GM19463 (cell line): ENCODE measurements around the gene MICAL3.

ENCODE experiments used
- ATAC-seq: cut with Tn5 transposase; IDR thresholded peaks from one replicate; pipeline ENCODE4 v1.9.1; 2021; ENCODE audit warnings: mild to moderate bottlenecking, moderate library complexity; ENCODE audit not compliant: unreplicated experiment

MICAL3 gene

DNA sequence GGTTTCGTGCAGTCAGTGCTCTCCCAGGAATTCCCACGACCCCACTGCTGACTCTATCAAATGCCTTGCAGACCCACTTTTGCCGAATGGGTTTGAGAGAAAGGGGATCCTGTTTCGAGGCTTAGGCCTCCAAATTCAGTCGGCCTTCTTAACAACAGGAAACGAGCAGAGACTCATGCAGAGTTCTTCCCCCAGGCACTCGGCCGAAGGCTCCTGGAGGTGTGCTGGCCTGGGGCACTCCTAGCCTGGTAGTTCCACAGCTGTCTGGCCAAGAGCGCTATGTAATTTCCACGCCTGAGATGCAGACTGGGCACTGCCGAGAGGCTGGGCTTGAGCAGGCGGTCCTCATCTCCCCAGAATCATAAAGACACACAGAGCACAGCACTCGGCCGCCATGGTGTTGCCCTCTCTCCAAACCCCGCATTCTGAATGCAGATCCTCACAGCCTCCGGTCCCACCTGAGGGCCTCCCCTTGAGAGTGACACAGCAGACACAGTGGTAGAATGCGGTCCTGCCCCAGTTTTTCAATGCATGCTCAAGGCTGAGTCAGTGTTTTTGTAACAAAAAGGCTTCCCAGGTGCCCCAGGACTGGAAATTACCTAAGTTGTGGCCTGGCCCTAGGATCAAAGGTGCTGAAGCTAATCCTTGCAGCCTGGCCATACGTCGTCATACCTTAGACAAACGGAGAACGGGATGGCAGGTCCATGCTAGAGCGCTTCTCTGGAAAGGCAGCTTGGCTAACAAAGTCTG is 219.9 kb downstream of the MICAL3 start:
- no peak for ATAC-seq

DNA sequence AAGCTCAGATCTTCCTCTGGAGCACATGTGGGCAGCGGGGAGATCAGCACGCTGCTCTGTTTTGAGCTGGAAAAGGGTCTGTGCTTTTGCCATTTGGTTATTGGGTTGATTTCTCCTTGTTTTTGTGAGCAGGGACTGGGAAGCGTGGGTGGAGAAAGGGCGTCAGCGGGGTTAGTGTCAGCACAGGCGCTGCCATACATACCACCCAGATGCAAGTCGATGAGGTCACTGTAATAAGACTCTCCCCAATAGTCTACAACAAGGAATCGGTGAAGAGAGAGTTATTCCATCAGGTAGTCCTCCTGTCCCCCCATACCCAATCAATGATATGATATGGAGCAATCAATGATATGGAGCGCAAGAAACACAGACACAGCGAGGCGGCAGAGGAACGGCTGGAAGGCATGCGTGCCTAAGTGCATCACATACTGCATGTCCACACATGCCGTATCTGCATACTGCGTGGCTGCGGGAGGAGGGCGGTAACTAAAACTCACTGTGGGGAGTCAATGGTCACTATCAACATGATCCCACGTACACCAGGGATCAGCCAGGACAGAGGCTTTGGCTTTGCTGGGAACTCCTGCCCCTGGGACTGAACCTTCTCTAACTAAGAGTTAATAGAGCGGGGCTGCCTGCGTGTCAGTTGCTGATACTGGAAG is 220.6 kb downstream of the MICAL3 start:
- ATAC-seq: no peak

DNA sequence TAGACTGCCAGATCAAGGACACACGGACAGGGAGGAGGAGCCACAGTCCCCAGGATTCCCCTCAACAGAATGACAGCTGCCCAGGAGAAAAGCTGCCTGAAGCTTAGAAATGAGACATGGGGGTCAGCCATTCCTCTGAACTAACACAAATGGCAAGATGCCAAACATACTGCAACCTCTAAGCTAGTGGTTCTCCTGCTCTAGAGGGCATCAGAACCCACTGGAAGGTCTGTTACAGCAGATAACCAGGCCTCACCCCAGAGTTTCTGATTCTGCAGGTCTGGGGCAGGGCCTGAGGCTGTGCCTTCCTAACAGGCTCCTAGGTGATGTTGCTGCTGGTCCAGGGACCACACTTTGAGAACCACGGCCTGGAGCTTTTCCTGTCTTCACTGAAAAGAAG is 221.5 kb downstream of the MICAL3 start:
- ATAC-seq: no peak

DNA sequence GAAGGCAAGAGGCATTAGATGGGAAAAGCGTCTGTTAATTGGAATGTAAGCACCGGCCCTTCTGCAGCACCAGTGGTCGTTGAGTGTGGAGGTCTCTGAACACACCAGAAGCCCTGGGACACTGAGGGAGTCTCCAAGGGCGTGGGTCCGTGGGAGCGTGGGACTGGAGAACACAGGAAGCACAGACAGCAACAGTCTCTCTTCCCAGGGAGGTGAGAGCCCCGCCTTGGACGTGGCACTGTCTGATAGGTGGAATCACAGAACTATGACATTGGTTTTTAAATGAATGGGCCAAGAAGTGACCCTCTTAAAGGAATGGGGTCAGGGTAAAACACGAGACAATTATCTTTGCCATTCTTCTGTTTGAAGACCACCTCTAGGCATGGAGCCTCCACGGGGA is 221.9 kb downstream of the MICAL3 start:
- no peak for ATAC-seq

DNA sequence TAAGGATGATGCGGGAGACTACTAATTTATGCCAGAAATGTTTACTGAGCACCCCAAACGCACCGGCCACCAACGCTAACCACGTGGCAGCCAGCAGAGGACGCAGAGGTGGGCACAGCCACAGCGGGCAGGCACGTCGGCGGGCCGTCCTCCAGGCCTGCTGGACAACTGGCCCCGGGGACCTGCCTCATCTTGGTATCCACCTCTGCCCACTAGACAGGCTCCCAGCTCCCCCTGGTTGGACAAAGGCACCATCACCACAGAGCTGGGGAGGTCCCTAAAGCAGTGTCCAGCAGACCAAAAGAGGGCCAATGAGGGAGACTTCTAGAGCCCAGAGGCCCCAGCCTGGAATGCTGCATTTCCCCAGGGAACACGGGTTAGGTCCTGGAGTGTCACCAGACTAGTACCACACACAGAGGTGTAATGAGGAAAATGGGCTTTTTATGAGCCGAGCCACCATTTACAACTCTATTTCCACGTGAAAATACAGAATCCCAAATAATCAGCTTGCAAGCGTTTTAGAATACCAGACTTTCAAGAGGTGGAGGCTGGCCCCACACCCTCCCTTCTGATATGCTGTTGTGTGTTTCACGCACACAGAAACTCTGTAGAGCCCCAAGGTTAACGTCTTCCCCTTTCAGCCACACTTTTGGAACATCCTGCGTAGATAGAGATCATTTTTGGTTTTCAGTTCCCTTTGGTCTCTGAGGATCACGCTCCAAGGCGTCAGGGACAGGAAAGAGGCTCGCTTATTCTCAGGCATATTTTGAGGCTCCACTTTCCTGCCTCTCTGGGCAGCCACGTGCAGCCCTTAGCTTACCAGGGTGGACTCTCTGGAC is 226.4 kb downstream of the MICAL3 start:
- ATAC-seq: peak; percentile 36

DNA sequence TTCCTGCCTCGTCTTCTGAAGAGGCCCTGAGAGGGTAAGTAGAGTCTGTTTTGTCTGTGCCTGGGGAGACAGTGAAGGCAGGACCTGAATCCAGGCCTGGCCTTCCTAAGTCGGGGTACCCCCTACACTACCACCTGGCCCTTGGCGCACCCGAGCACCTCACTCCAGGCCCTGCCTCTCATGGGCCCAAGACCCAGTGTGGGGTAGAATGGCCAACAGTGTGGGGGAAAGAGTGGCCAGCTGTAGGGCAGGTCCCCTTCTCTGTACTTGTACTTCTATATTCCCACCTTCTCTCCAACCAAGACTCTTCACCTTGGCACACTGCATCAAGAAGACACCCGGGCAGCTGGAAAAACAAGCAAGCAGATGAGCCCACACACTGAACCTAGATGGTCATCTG is 227.7 kb downstream of the MICAL3 start:
- ATAC-seq: no peak

DNA sequence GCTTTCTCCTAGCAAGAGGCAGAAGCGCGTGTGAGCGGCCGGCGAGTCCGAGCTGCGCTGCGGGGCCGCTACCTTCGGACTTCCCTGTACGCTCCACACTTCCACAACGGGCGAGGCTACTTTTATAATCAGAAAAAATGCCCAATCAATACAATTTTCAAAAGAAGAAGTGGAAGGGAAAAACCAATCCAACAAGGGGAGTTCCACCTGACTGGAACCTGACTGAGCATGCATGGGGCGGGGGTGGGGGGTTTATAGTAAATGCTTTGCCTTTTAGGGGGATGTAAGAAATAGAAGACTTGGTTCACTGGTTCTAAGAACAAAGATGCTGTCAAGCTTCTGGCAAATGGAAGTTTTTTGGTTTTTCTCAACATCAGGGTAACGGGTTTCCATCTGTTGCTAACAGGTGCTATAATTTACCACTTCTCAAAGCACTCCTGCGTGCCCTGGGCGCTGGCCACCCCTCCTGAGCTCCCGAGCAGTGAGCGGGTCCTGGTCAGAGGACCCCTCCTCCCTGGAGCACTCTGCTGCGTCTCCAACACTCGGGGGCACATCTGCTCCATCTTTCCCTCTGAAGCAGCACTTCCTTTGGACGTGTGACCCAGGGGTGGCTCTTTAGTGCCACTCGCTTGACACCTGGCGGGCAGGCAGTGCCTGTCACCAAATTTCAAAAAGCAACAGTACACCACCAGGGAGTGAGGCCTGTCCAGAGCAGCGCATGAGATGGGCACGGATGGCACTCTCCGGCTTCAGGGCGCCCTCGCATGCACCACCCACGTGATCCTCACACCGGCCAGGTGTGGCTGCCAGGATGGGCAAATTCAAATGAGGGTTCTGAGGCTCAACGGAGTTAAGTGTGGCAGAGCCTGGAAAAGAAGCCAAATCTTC is 228.5 kb downstream of the MICAL3 start:
- no peak for ATAC-seq

DNA sequence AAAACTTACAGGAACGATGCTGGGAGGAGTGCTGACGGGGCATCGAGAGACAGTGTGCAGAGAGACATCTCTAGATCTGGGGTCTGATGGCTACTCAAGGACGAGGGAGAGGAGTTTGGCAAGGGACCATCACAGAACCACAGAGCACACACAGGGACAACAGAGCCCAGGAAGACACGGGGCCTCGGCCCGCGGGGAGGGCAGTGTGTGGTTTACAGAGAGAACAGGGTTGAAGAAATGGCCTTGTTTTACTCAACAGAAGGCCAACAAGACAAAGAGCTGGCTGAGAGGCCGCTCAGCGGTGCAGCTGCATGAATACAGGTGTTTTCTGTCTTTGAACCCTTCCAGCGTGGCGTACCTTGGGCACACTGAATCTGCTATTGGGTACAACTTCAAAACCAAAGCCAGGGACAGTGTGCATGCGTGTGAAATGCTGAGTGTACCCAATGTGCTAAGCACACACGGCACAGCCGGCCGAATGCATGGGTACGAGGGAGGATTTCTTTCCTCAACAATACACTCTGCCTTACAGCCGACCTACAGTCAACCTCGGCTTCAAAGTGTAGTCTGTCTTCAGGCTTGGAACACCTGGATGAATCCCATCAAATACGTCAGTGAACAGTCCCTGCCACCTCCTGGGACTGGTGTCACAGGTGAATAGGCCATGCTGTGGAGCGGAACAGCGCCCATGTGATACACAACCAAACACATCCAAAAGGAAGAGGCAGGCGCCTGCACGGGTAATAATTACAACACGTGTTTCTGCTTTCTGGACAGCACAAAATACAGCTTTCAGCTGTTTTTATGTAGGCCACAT is 229.4 kb downstream of the MICAL3 start:
- no peak for ATAC-seq

DNA sequence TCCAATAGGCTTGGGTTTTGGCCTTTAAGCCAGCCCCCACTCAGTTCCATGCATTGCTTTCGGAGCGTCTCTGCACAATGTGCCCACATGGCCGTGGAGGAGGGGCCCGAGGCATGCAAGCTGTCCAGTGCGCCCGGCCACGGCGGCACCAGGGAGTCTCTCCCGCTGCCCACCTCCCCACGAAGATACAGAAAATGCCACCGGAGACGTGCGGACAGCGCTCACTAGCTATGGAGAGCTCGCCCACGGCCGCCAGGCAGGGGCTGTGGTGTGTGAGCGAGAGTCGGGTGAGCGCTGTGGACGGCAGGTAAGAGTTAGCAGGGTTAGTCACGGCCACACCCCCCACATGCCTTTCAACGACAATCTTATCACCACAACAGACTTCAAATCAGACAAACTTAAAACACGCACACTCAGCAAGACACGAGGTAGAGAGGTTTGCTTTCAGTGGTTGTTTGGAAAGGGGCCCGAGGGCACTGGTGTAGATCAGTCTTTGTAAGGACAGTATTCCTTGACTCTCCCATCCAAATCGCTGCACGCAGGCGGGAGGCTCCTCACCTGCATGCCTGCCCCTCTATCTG is 231.4 kb downstream of the MICAL3 start:
- no peak for ATAC-seq

DNA sequence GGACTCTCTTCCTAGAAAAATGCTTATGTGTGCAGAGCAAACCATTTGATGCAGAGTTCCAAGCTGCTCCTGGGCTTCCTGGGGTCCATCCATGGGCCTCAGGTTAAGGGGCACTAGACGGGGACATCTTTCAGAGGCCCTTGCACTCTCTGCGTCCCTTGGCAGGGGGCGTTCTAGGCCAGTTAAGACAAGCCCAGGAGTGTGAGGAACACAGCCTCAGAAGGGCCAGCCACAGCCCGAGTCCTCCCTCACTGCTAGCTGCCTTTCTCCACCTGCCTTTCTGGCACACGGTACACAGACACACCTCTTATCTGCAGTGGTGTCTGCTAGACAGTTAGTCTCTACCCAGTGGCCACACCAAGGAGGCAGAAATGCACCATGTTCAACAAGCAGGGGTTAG is 232.1 kb downstream of the MICAL3 start:
- ATAC-seq: no peak

DNA sequence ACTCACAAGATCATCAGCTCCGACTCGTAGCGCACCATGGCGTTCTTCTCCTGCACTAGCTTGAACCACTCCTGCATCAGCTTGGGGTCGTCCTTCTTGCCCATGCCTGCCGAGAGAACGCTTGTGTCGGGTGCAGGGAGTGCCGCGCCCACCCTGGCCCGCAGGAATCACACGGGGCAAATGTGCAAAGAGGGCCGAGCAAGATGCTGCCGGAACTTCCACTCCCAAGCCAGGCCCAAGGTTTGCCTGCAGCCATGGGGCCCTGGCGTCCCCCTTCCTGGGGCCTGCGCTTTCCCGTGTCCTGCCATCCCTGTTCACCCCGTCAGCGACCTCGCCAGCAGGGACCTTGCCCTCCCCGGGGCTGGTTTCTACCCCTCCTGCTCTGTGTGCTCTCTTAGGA is 233.2 kb downstream of the MICAL3 start:
- ATAC-seq: no peak

DNA sequence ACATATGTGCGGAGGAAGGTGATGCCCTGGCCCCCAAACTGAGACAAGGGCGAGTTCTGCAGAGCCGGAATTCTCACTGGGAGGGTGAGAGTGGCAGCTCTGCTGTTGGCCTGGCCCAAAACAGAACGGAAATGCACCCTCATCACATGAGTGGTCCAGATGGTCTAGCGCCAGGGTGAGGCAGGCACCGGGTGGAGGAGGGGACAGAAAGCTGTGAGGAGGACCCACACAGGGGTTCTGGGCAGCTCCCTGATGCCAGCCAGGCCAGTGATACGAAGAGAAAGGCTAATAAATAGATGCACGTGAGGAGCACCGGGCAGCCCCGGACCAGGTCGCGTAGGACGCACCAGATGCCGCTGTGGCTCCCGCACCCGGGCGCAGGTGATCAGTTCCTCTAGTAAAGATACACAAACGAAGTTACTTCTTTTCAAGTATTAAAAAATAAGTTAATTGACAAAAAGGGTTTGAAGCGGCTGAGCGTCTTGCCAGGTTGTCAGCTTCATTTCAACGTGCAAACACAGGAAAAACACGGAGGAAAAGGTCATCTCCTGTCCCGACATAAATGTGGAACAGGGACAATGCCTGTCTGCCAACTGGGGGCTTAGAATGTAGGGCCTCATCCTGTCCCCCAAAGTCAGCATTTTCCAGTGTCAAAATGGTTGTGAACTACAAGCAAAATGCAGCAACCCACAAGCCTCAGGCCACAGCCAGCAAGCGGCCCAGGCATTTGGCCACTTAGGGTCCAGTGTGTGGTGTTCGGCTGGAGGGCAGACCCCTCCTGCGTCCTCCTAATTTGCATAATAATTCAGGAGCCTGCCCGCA is 234.8 kb downstream of the MICAL3 start:
- no peak for ATAC-seq

DNA sequence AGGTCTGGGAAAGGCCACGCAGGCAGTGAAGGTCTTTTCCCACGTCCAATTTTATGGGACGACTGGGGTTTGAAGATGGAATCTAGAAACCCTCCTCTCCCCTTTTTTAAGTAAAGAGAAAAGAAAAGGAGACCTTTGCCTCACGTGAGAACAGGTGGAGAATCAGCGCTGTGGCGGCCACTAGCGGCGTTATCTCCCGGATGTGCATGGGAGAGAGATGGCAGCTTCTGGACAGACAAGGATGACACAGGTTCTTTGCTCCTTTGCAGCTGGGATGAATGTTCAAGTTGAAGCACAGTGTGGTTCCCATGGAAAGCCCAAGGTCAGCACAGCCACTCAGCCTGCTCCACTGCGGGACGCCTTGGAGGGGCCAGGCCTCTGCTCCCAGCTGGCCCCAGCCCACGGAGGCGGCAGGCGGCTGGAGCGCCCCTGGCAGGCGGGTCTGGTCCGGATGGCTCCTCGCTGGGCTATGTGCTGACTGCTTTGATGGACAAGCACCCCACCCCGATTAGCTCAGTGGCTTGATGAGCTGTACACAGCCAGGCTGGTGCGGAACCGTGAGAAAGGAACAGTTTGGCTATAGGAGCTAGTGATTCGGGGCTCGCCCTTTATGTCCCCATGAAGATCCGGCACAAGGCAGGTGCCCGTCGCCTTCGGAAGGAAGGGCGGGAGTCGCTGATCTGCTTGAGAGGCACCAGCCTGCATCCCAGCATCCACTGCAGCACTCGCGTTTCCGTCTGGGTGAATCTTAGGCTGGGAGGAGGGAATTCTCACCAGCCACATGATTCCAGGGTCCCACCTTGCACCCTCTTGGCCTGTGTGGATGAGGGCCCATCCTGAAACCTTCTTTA is 235.6 kb downstream of the MICAL3 start:
- no peak for ATAC-seq

DNA sequence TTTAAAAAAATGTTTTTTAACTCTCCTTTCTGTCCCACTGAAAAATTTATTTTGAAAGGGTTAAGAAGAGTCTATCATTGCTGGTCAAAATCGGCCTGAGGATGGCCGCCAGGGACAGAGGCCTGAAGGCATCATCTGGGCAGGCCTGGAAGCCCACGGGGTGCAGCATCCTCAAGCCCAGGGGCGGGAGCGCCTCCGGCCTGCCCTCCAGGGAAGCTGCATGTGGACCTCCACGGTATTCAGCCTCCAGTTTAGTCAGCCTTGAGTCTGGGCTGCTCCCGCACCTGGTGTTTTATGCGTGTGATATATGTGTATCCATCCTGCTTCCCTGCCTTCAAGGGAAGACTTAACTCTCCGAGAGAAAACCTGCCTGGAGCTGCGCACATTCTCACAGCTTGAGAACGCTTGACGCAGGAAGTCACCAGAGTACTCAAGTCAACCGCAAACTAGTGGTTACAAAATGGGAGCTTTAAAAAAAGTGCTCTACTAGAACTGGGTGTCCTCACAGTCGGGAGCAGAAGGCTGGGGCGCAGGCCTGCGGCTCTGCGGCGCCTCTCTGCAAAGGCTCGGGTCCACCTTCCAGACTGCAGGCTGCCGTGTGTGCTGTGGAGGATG is 236.5 kb downstream of the MICAL3 start:
- ATAC-seq: no peak

DNA sequence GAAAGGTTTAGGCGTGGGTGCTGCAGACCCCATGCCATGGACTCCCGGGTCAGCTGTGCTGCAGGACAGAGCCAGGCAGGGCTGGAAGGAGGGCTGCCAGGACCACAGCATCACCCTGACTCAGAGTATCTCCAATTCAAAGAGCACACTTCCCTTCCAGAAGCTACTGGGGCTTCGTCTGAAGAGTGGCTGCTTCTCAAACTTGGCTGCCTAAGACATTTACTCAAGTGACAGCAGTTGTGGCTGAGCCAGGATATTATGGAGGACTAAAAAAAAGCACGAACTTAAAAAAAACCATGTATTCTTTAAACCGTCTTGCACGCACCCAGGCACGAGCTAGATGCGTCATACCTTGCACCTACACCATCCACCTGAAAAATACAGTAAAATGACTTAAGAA is 237.1 kb downstream of the MICAL3 start:
- ATAC-seq: no peak

DNA sequence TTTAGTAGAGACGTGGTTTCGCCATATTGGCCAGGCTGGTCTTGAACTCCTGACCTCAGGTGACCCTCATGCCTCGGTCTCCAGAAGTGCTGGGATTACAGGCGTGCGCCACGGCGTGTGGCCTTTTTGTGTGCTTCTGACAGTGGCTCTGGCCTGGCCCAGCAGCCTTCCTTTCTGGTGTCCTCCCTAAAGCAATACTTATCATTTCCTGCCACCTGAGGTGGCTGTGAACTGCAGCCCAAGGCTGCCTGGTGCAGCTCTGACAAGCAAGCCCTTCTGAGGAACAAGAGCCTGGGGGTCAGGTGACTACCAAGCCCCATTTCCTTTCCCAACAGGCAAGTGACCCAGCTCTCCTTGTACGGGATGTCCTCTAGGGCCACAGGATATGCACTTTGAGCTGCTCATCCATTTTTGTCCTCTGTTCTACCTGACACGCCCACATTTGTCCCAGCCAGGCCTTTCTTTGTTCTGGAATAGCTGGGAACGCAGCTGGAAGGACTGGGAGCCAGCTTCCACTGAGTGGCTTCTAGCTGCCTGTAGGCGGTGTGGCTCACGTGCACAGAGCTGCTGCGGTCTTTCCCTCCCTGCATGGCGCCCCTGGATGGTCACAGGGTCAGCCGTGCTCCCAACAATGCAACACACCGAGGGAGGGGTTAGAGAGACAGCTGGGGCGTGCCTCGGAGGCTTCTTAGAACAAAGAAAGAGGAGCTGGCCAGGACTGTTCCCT is 237.8 kb downstream of the MICAL3 start:
- no peak for ATAC-seq
